Left cardiac atrium (tissue), 4 donors: ENCODE results near the gene LIX1. TPM values are rescaled to one million over a fixed set of nuclear protein-coding genes. Genes with fewer than 3 reads are reported as not detected.
"Not testable (repeated sequence)": the region's sequence is repeated elsewhere in the genome, so short reads cannot be mapped to it uniquely, and the experiment has no call there.

ENCODE experiments used
- ATAC-seq, 2 donors: fragments of 200-7000 bp; cut with Tn5 transposase; one replicate each; pipeline ENCODE4 v1.9.1; 2020; ENCODE audit warnings: mild to moderate bottlenecking in 2 of 2, moderate library complexity in 2 of 2
- DNase-seq: peaks from one replicate; pipeline ENCODE4 v3.0.0-alpha.2; 2020
- intact Hi-C, 2 donors: fragments of 100-400 bp; cut with DNase I; formaldehyde crosslinking; loops; one replicate each; pipeline versions ENCODE4 v1.14.1 to v1.15.1; 2022 to 2023
- total RNA-seq, 2 donors: library from RNA; stranded (reverse); fragmentation: NEBNext Ultra II Directional; extraction: Animal tissue kit (Norgen Biotek cat#: 25700); gene quantifications; one replicate each; pipeline ENCODE4 v1.2.1, GENCODE V29; 2021
- donor health status: DM: no; HTN: yes; CAD: no.
- donor health status: DM: no; HTN: yes; CAD: no; lungs with severe emphysema.
- donor health status: DM: yes; HTN: yes; CAD: no.
- donor health status: Dilated cardiomyopathy.

LIX1 gene
- total RNA-seq, 2 donors from 2014 or later = 0.15 to 0.16 TPM

GRCh38 chr5:97087138-97087537, 55.3 kb downstream of the LIX1 start:
- ATAC-seq (peak in 1 of 2 donors; percentile 34), DNase-seq (no peak)
- intact Hi-C loops = no loop called here

- no peak for ATAC-seq
- intact Hi-C loops = no loop called here
- DNase-seq = no peak
Observed at GRCh38 chr5:97085459-97086181, 56.8 kb downstream of the LIX1 start.

GRCh38 chr5:97084782-97085458, 57.5 kb downstream of the LIX1 start:
- intact Hi-C loops, ATAC-seq, DNase-seq: not testable (repeated sequence)

GRCh38 chr5:97078958-97079743, 63.3 kb downstream of the LIX1 start:
- no peak for ATAC-seq
- intact Hi-C loops = no loop called here
- DNase-seq = no peak

- intact Hi-C loops = no loop called here
- no peak for DNase-seq
- no peak for ATAC-seq
Observed at GRCh38 chr5:97077246-97077645, 65.2 kb downstream of the LIX1 start.

- ATAC-seq (no peak), DNase-seq (no peak)
- intact Hi-C loops = no loop called here
Observed at GRCh38 chr5:97076098-97076497, 66.3 kb downstream of the LIX1 start.

GRCh38 chr5:97075649-97076048, 66.8 kb downstream of the LIX1 start:
- DNase-seq (no peak), ATAC-seq (no peak)
- intact Hi-C loops = no loop called here

- no peak for ATAC-seq
- intact Hi-C loops = loop anchor here in 1 of 2 donors (5.0 kb wide), 1 partner anchor 728 kb away; no protein-coding TSS in a partner anchor
- no peak for DNase-seq
Observed at GRCh38 chr5:97074859-97075489, 67.4 kb downstream of the LIX1 start.

- DNase-seq = no peak
- intact Hi-C loops = loop anchor here in 1 of 2 donors (5.0 kb wide), 1 partner anchor 726 kb away; no protein-coding TSS in a partner anchor
Observed at GRCh38 chr5:97073420-97073819, 69.0 kb downstream of the LIX1 start.

GRCh38 chr5:97072696-97073095, 69.7 kb downstream of the LIX1 start:
- ATAC-seq (no peak), DNase-seq (no peak)
- intact Hi-C loops = loop anchor here in 1 of 2 donors (5.0 kb wide), 1 partner anchor 725 kb away; no protein-coding TSS in a partner anchor

More at GRCh38 chr5:97073420-97073819, 69.0 kb downstream of the LIX1 start:
- ATAC-seq = no peak

GRCh38 chr5:97071993-97072392, 70.4 kb downstream of the LIX1 start:
- ATAC-seq (no peak), DNase-seq (no peak)
- intact Hi-C loops = loop anchor here in 1 of 2 donors (5.0 kb wide), 1 partner anchor 725 kb away; no protein-coding TSS in a partner anchor

GRCh38 chr5:97071101-97071500, 71.3 kb downstream of the LIX1 start:
- intact Hi-C loops = loop anchor here in 1 of 2 donors (5.0 kb wide), 1 partner anchor 724 kb away; no protein-coding TSS in a partner anchor
- ATAC-seq = no peak

GRCh38 chr5:97070234-97070633, 72.2 kb downstream of the LIX1 start:
- ATAC-seq = no peak
- intact Hi-C loops = loop anchor here in 1 of 2 donors (5.0 kb wide), 1 partner anchor 723 kb away; no protein-coding TSS in a partner anchor
- no peak for DNase-seq

More at GRCh38 chr5:97071101-97071500, 71.3 kb downstream of the LIX1 start:
- no peak for DNase-seq

GRCh38 chr5:97067296-97067850, 75.0 kb downstream of the LIX1 start:
- ATAC-seq (no peak), DNase-seq (no peak)
- intact Hi-C loops = no loop called here

GRCh38 chr5:97065475-97065874, 76.9 kb downstream of the LIX1 start:
- no peak for DNase-seq
- intact Hi-C loops = no loop called here
- no peak for ATAC-seq

- intact Hi-C loops = no loop called here
- DNase-seq = no peak
- ATAC-seq = no peak
Observed at GRCh38 chr5:97063251-97063650, 79.2 kb downstream of the LIX1 start.

GRCh38 chr5:97062046-97062445, 80.4 kb downstream of the LIX1 start:
- DNase-seq = no peak
- no peak for ATAC-seq
- intact Hi-C loops = no loop called here

GRCh38 chr5:97056263-97056662, 86.1 kb downstream of the LIX1 start:
- no peak for ATAC-seq

GRCh38 chr5:97049175-97049574, 93.2 kb downstream of the LIX1 start:
- ATAC-seq (no peak), DNase-seq (no peak)
- intact Hi-C loops = loop anchor here in 1 of 2 donors (5.0 kb wide), 1 partner anchor 108 kb away; no protein-coding TSS in a partner anchor

More at GRCh38 chr5:97056263-97056662, 86.1 kb downstream of the LIX1 start:
- intact Hi-C loops = no loop called here
- no peak for DNase-seq
